GM04504 (cell line): Measurements from ENCODE around the gene FKTN.

Source experiments
- DNase-seq: peaks from one replicate; pipeline ENCODE4 v3.0.0-alpha.2; 2012; ENCODE audit warnings: low read depth

The FKTN gene

DNA sequence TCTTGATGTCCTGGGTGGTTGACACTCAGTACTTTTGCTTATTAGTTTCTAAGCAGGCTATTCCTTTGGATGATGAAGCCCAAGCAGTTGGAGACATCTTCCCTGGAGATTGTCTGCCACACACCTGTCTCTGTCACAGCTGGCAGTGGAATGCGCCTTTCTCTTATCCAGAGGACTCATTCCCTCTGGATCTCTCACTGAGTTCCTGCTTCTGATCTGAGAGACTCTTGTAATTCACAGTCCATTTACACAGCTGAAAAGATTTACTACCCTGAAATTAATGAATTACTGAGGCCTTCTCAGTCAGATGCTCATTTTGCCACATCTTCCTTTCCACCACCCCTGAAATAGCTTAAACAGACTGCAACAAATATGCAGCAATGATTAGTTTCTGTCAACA is 120.2 kb downstream of the FKTN start:
- DNase-seq = no peak

DNA sequence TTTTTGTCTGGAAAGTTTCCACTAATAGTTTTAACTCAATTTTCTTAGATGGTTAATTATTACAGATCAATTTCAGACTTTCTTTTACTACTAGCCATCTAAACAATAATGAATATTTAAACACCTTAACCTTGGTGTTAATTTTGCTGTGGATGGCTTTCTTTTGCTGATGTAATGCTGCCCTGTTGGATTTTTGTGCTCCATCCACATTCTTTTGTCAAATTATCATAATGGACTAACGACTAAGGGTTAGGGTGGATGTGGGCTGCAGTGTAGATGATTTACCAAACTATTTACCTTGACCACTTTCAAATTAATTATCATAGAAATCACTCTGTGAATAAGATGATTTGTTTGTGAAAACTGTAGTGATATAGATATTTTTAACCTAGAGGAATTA is 120.8 kb downstream of the FKTN start:
- no peak for DNase-seq

DNA sequence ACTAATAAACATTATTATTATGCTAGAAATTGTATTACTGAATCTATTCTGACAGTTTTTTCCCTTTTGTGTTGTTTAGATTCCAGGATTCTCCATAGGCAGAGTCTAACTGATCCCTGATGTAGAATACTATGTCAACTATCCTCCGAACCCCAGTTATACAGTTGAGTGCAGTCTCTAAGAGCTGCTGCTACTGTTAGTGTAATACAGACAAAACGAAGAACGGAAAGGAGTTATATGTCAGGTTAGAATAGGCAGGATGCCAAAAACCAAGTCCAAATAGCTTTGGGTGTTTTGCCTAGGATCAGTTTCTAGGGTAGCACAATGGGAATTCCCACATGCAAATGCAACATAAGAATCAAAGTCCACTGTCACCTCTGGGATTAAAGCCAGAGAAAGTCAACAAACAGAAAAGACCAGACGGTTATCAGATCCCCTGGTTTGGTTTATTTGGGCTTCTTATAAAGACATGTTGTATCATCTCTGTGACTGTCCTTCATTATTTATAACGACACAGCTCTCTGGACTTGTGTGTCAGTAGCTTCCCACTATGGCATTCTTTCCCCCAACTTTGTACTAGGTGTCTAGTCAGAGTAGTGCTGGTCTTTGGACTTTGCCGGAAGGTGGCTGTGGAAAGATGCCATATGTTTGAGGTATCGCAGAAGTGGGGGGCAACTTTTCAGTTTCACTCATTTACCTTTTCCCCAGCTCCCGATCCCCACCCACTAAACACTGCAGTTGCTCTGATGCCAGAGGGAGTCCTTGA is 121.5 kb downstream of the FKTN start:
- no peak for DNase-seq

DNA sequence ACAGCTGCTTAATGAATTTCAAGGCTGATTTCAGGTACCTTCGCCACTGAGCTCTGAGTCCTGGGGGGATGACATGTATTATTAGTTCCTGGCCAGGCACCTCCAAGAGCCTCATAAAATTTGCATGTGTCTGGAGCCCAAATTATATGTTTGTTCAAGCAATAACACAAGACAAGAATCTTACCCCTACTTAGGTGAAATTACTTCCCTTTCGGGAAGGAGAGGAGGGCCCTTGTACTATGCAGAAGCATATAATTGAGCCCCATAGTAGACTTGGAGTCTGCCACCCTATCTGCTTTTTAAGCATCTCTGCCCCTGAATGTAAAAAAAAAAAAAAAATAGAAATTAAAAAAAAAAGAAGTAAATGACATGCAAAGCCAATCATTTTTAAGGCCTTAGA is 123.4 kb downstream of the FKTN start:
- DNase-seq = no peak

DNA sequence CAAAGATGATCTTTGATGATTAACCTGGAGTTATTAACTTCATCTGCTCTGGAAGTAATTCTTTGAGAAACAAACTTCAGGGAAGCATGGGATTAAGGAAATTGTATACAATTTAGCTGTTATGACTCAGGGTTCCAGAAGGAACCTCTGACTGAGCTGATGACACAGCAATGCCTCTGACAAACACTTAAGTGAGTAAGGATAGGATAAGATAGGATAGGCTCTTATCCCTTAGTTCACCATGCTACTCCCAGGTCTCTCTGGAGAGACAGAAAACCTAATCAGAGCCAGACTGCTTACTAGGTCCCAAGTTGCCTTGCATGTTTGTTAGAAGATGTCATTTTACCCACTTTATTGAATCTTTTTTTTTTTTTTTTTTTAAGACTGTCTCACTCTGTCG is 123.8 kb downstream of the FKTN start:
- no peak for DNase-seq

DNA sequence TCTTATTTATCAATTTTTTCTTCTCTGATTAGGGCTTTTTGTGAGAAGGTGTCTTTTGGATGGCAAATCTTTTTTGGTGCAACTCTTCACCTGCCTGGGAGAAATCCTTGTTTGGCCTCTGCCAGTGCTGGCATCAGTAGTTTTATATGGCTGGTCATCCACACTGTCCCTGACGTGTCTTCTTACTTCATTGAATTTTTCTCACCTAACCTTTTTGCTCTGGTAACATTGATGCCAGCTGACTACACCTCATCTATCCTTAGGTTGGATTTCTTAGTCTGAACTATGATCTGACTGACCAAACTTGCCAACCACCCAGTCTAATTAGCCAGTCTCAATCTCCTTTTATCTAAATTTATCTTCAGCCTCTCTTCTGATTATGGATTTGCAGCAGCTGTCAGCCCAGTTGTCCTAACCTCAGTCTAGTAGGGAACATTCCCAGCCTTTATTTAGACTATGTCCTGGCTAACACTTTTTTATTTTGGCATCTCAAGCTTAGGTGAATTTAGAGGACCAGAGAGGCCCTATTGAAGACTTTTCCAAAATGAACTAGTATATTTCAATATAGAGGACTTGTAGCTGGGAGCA is 125.9 kb downstream of the FKTN start:
- DNase-seq = no peak

DNA sequence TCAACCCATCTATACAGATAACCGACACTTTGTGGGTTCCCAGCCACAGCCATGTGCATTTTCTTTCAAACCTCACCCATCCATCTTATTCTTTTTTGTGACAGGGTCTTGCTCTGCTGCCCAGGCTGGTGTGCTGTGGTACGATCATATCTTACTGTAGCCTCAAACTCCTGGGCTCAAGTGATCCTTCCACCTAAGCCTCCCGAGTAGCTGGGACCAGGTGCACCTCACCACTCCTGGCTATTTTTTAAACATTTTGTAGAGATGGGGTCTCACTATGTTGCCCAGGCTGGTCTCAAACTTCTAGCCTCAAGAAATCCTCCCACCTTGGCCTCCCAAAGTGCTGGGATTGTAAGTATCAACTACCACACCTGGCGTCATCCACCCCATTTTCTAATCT is 129.0 kb downstream of the FKTN start:
- DNase-seq = no peak
